A549 (cell line): ENCODE data around the gene PHF24. TPM values are rescaled to one million over a fixed set of nuclear protein-coding genes. Genes with fewer than 3 reads are reported as not detected.

Experiments
- ATAC-seq, 2 experiments: fragments of 200-7000 bp in 1 of 2; fragments of >200 bp in 1 of 2; cut with Nextera tagmentation in 1 of 2; cut with Tn5 transposase in 1 of 2; 3 replicates each; pipeline versions ENCODE4 v1.8.0 to v1.9.1; 2018 to 2020; ENCODE audit warnings: mild to moderate bottlenecking in 1 of 2, moderate library complexity in 1 of 2
- CTCF ChIA-PET: fragments of 300-600 bp; sonication (Branson Sonifier 250); formaldehyde crosslinking; extraction: SDS; loops from one replicate; lab custom pipeline; 2021; ENCODE audit warnings: antibody characterized with exemption, inconsistent platforms; lab: Yijun Ruan, JAX
- POLR2A ChIA-PET: fragments of 350-600 bp; formaldehyde crosslinking; extraction: SDS; loops from one replicate; lab custom pipeline; 2021; ENCODE audit warnings: antibody characterized with exemption, inconsistent platforms; lab: Yijun Ruan, JAX
- DNase-seq, 2 experiments: peaks; one replicate each; pipeline versions ENCODE4 v3.0.0 to v3.0.0-alpha.2; 2011 to 2016; ENCODE audit warnings: low read depth in 1 of 2, low spot score in 1 of 2
- FAIRE-seq: peaks from 2 replicates; lab custom pipeline; 2011; peaks lifted over from hg19 to GRCh38; lab: Jason Lieb, UNC
- H3K27ac ChIP-seq, 2 experiments: fragments of >200 bp; sonication (Bioruptor Twin); formaldehyde crosslinking; 3 replicates each; pipeline ENCODE4 v1.5.1; 2016 to 2017
- H3K4me1 ChIP-seq: fragments of >200 bp; sonication (Bioruptor Twin); formaldehyde crosslinking; 3 replicates; pipeline ENCODE4 v1.6.1; 2016
- H3K4me2 ChIP-seq: fragments of >200 bp; sonication (Bioruptor Twin); formaldehyde crosslinking; 3 replicates; pipeline ENCODE4 v1.6.1; 2016
- H3K4me3 ChIP-seq: fragments of >200 bp; sonication (Bioruptor Twin); formaldehyde crosslinking; 3 replicates; pipeline ENCODE4 v1.5.1; 2016
- H3K9me3 ChIP-seq: fragments of >200 bp; sonication (Bioruptor Twin); formaldehyde crosslinking; 3 replicates; pipeline ENCODE4 v1.6.1; 2016
- BHLHE40 ChIP-seq: IDR thresholded peaks from 2 replicates; pipeline ENCODE4 v1.6.1; 2012; ENCODE audit warnings: low read depth, low read length, inconsistent platforms
- CBX8 ChIP-seq: fragments of 200-600 bp; sonication (generic); IDR thresholded peaks from 2 replicates; pipeline ENCODE4 v1.6.1; 2016
- CEBPB ChIP-seq, 2 experiments: fragments of >200 bp in 1 of 2; sonication (Bioruptor Twin) in 1 of 2; formaldehyde crosslinking in 1 of 2; IDR thresholded peaks; 2 replicates each; pipeline ENCODE4 v1.6.1; 2012 to 2016
- CHD4 ChIP-seq: fragments of 200-600 bp; sonication (generic); IDR thresholded peaks from 2 replicates; pipeline ENCODE4 v1.6.1; 2016; ENCODE audit warnings: antibody characterized with exemption, mild to moderate bottlenecking, borderline replicate concordance
- FOSL2 ChIP-seq, 2 experiments: fragments of 450-650 bp in 1 of 2; fragments of >200 bp in 1 of 2; sonication (Bioruptor Twin) in 1 of 2; formaldehyde crosslinking; IDR thresholded peaks; 2 replicates each; pipeline versions ENCODE4 v1.5.0 to v1.6.1; 2016 to 2020; ENCODE audit warnings: mild to moderate bottlenecking in 1 of 2, moderate library complexity in 1 of 2
- FOXS1 ChIP-seq: fragments of 250-450 bp; sonication (Bioruptor Pico); IDR thresholded peaks from 2 replicates; pipeline ENCODE4 v1.5.0; 2020; ENCODE audit warnings: mild to moderate bottlenecking, moderate library complexity
- GATA3 ChIP-seq: IDR thresholded peaks from 2 replicates; pipeline ENCODE4 v1.6.1; 2012; ENCODE audit warnings: borderline replicate concordance
- HDAC2 ChIP-seq: fragments of 200-600 bp; sonication (generic); IDR thresholded peaks from 2 replicates; pipeline ENCODE4 v1.6.1; 2016
- HOXB13 ChIP-seq: fragments of 250-450 bp; sonication (Bioruptor Pico); IDR thresholded peaks from 2 replicates; pipeline ENCODE4 v1.5.0; 2020; ENCODE audit warnings: low read depth, mild to moderate bottlenecking, moderate library complexity
- JUN ChIP-seq, 2 experiments: fragments of >200 bp; sonication (Bioruptor Twin); formaldehyde crosslinking; IDR thresholded peaks; 2 replicates in 1 of 2; 3 replicates in 1 of 2; pipeline ENCODE4 v1.6.1; 2016 to 2017
- KDM1A ChIP-seq: fragments of 200-600 bp; sonication (generic); IDR thresholded peaks from 2 replicates; pipeline ENCODE4 v1.6.1; 2016; ENCODE audit warnings: low read depth, mild to moderate bottlenecking
- KDM5A ChIP-seq: fragments of 200-600 bp; sonication (generic); IDR thresholded peaks from 2 replicates; pipeline ENCODE4 v1.6.1; 2016; ENCODE audit warnings: antibody characterized with exemption, mild to moderate bottlenecking
- MAFK ChIP-seq: fragments of 450-650 bp; IDR thresholded peaks from 2 replicates; pipeline ENCODE4 v1.6.1; 2014; ENCODE audit not compliant: partially characterized antibody
- MYC ChIP-seq: IDR thresholded peaks from 2 replicates; pipeline ENCODE4 v1.6.1; 2012; ENCODE audit warnings: mild to moderate bottlenecking, inconsistent platforms, low read length, improper control_type of control experiment, borderline replicate concordance
- NPAS2 ChIP-seq: fragments of 250-450 bp; sonication (Bioruptor Pico); IDR thresholded peaks from 2 replicates; pipeline ENCODE4 v1.8.0; 2022; ENCODE audit warnings: mild to moderate bottlenecking, moderate library complexity, borderline replicate concordance
- NR3C1 ChIP-seq: fragments of >200 bp; sonication (Bioruptor Twin); formaldehyde crosslinking; IDR thresholded peaks from 3 replicates; pipeline ENCODE4 v1.6.1; 2017
- RAD21 ChIP-seq, 2 experiments: fragments of >200 bp in 1 of 2; sonication (Bioruptor Twin) in 1 of 2; formaldehyde crosslinking in 1 of 2; IDR thresholded peaks in 1 of 2; conservative IDR thresholded peaks in 1 of 2; 2 replicates in 1 of 2; 3 replicates in 1 of 2; pipeline ENCODE4 v1.6.1; 2012 to 2018; ENCODE audit warnings: inconsistent platforms in 1 of 2
- RCOR1 ChIP-seq: fragments of 150-350 bp; IDR thresholded peaks from 2 replicates; pipeline ENCODE4 v1.6.1; 2014; ENCODE audit warnings: antibody characterized with exemption, low read length, low read depth
- RFX5 ChIP-seq: fragments of 450-650 bp; IDR thresholded peaks from 2 replicates; pipeline ENCODE4 v1.7.1; 2014; ENCODE audit warnings: antibody characterized with exemption, mild to moderate bottlenecking, moderate library complexity
- RNF2 ChIP-seq: fragments of 200-600 bp; sonication (generic); IDR thresholded peaks from 2 replicates; pipeline ENCODE4 v1.6.1; 2016; ENCODE audit warnings: low read depth, mild to moderate bottlenecking, antibody characterized with exemption, moderate library complexity, borderline replicate concordance
- SMC3 ChIP-seq: fragments of >200 bp; sonication (Bioruptor Twin); formaldehyde crosslinking; IDR thresholded peaks from 3 replicates; pipeline ENCODE4 v1.6.1; 2018; ENCODE audit warnings: inconsistent platforms
- SREBF2 ChIP-seq: fragments of 450-650 bp; IDR thresholded peaks from 2 replicates; pipeline ENCODE4 v1.6.1; 2014; ENCODE audit warnings: mild to moderate bottlenecking, moderate library complexity
- ZC3H11A ChIP-seq: fragments of 450-650 bp; IDR thresholded peaks from 2 replicates; pipeline ENCODE4 v1.6.1; 2014; ENCODE audit warnings: antibody characterized with exemption, mild to moderate bottlenecking
- ZNF302 ChIP-seq: fragments of 250-450 bp; sonication (Bioruptor Pico); IDR thresholded peaks from 2 replicates; pipeline ENCODE4 v1.9.0; 2021; ENCODE audit warnings: inconsistent platforms, mild to moderate bottlenecking, moderate library complexity
- WGBS: methylation state at CpG from one replicate; pipeline ENCODE4 v1.1.6; 2017; ENCODE audit errors: missing lambda C conversion rate; 5-methylcytosine and 5-hydroxymethylcytosine counted together
- polyA plus RNA-seq, 4 experiments: library from polyadenylated mRNA; depleted of rRNA in 3 of 4; stranded (reverse); fragments of >200 nt; fragmentation: RNase III in 1 of 4; extraction: RNeasy Plus Mini Kit Qiagen cat#74134 plus additional on column Dnase treatment in 1 of 4; gene quantifications; 2 replicates in 3 of 4; 3 replicates in 1 of 4; pipeline ENCODE4 v1.2.3, GENCODE V29; 2011 to 2017
- TF ChIP-seq, protein P1 (sequence below): fragments of >200 bp; sonication (Bioruptor Twin); formaldehyde crosslinking; IDR thresholded peaks from 2 replicates; pipeline ENCODE4 v1.6.1; 2016
- TF ChIP-seq, protein P2 (sequence below): IDR thresholded peaks from 2 replicates; pipeline ENCODE4 v1.6.1; 2012; ENCODE audit warnings: low read depth, borderline replicate concordance
- TF ChIP-seq, protein P3 (sequence below): fragments of 200-600 bp; sonication (generic); IDR thresholded peaks from 2 replicates; pipeline ENCODE4 v1.6.1; 2016; ENCODE audit warnings: antibody characterized with exemption, mild to moderate bottlenecking, moderate library complexity
- TF ChIP-seq, protein P4 (sequence below): IDR thresholded peaks from 2 replicates; pipeline ENCODE4 v1.6.1; 2012
- TF ChIP-seq, protein P5 (sequence below): IDR thresholded peaks from 2 replicates; pipeline ENCODE4 v1.6.1; 2012
- TF ChIP-seq, protein P6 (sequence below): fragments of >200 bp; sonication (Bioruptor Twin); formaldehyde crosslinking; IDR thresholded peaks from 3 replicates; pipeline ENCODE4 v1.6.1; 2016
- TF ChIP-seq, protein P7 (sequence below): fragments of >200 bp; sonication (Bioruptor Twin); formaldehyde crosslinking; IDR thresholded peaks from 3 replicates; pipeline ENCODE4 v1.5.1; 2016
- TF ChIP-seq, protein P8 (sequence below): fragments of 450-650 bp; IDR thresholded peaks from 2 replicates; pipeline ENCODE4 v1.6.1; 2014; ENCODE audit warnings: antibody characterized with exemption

The PHF24 gene
- polyA plus RNA-seq, 2 of the 4 experiments (the other 2 are of a cell fraction) = not detected

DNA sequence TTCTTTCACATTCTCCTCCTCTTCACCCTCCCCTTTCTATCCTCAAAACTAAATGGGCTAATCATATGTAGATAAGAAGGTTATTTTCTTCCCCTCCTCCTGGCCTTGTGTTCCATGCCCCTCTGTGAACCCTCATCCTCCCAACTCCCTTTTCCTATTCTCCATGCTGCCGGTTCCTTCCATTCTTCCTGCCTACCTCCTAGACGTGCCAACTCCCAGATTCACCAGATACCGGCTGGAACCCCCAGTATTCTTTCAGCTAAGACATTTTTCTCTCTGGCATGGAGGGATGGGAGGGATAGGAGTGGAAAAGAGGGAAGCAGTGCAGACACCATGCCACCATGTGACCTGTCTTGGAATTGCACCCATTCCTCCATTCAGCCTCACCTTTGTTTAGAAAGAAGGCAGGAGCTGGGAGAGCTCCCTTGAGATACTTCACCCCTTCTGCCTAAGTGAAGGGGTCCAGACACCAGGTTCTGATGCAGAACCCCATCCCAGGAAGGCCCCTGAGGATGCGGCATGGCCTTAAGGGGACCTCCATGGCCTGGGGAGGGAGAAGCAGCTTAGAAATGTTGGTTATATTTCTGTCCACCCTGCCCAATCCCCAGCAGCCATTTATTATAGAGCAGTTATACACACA lies 36.3 kb downstream of the PHF24 start:
- H3K4me3 ChIP-seq = no peak overlapping the region
- CTCF ChIA-PET = interaction anchor here (0.7 to 10.4 kb wide), 28 partner anchors 8 to 293 kb away, joined by 3 to 132 read pairs (median 4); partner anchors contain the start of genes CCL21 and PHF24
- H3K9me3 ChIP-seq = no peaks in the 10 kb centered on the region
- 10% methylated on average over 4 of the region's 4 CpGs for WGBS
- DNase-seq (peak; percentile 58 to 78), ATAC-seq (peak; percentile 49 to 64; a peak in 5 of 6 replicates), FAIRE-seq (peak; percentile 36)
- H3K4me2 ChIP-seq = no peak overlapping the region
- peaks cover 39% of the 10 kb centered on the region for H3K4me1 ChIP-seq
- H3K27ac ChIP-seq = no peak overlapping the region; a peak in 1 of 6 replicates
- POLR2A ChIA-PET = interaction anchor here (0.6 to 1.6 kb wide), 4 partner anchors 53 to 95 kb away, joined by 4 to 8 read pairs (median 4); partner anchors contain the start of gene VCP
- TF ChIP-seq CBX8 (no peak), RCOR1 (no peak), ZC3H11A (no peak), GATA3 (no peak), NPAS2 (CRISPR knock-in tag) (no peak), MAFK (no peak), SMC3 (peak; percentile 49), KDM5A (no peak), RAD21 (conservative IDR thresholded peaks at IDR 0.05 in 1 of 2, IDR thresholded peaks at IDR 0.05 in 1 of 2) (peak; percentile 47 to 65; a peak in 4 of 5 replicates), HDAC2 (no peak), SREBF2 (no peak), KDM1A (no peak), NR3C1 (no peak), RFX5 (no peak), CEBPB (IDR thresholded peaks at IDR 0.05) (no peak), CHD4 (no peak), JUN (IDR thresholded peaks at IDR 0.05) (no peak), ZNF302 (CRISPR knock-in tag) (no peak), MYC (no peak), FOXS1 (CRISPR knock-in tag) (no peak), RNF2 (no peak), BHLHE40 (no peak), HOXB13 (CRISPR knock-in tag) (no peak), FOSL2 (IDR thresholded peaks at IDR 0.05) (no peak), FOSL2 (CRISPR knock-in tag; IDR thresholded peaks at IDR 0.05) (no peak)
- TF ChIP-seq, protein P1, sequence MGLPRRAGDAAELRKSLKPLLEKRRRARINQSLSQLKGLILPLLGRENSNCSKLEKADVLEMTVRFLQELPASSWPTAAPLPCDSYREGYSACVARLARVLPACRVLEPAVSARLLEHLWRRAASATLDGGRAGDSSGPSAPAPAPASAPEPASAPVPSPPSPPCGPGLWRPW = no peak
- TF ChIP-seq, protein P2, sequence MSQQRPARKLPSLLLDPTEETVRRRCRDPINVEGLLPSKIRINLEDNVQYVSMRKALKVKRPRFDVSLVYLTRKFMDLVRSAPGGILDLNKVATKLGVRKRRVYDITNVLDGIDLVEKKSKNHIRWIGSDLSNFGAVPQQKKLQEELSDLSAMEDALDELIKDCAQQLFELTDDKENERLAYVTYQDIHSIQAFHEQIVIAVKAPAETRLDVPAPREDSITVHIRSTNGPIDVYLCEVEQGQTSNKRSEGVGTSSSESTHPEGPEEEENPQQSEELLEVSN = no peak
- TF ChIP-seq, protein P3, sequence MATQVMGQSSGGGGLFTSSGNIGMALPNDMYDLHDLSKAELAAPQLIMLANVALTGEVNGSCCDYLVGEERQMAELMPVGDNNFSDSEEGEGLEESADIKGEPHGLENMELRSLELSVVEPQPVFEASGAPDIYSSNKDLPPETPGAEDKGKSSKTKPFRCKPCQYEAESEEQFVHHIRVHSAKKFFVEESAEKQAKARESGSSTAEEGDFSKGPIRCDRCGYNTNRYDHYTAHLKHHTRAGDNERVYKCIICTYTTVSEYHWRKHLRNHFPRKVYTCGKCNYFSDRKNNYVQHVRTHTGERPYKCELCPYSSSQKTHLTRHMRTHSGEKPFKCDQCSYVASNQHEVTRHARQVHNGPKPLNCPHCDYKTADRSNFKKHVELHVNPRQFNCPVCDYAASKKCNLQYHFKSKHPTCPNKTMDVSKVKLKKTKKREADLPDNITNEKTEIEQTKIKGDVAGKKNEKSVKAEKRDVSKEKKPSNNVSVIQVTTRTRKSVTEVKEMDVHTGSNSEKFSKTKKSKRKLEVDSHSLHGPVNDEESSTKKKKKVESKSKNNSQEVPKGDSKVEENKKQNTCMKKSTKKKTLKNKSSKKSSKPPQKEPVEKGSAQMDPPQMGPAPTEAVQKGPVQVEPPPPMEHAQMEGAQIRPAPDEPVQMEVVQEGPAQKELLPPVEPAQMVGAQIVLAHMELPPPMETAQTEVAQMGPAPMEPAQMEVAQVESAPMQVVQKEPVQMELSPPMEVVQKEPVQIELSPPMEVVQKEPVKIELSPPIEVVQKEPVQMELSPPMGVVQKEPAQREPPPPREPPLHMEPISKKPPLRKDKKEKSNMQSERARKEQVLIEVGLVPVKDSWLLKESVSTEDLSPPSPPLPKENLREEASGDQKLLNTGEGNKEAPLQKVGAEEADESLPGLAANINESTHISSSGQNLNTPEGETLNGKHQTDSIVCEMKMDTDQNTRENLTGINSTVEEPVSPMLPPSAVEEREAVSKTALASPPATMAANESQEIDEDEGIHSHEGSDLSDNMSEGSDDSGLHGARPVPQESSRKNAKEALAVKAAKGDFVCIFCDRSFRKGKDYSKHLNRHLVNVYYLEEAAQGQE = no peak
- TF ChIP-seq, protein P4, sequence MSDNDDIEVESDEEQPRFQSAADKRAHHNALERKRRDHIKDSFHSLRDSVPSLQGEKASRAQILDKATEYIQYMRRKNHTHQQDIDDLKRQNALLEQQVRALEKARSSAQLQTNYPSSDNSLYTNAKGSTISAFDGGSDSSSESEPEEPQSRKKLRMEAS = no peak
- TF ChIP-seq, protein P5, sequence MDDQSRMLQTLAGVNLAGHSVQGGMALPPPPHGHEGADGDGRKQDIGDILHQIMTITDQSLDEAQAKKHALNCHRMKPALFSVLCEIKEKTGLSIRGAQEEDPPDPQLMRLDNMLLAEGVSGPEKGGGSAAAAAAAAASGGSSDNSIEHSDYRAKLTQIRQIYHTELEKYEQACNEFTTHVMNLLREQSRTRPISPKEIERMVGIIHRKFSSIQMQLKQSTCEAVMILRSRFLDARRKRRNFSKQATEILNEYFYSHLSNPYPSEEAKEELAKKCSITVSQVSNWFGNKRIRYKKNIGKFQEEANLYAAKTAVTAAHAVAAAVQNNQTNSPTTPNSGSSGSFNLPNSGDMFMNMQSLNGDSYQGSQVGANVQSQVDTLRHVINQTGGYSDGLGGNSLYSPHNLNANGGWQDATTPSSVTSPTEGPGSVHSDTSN = no peak
- TF ChIP-seq, protein P6, sequence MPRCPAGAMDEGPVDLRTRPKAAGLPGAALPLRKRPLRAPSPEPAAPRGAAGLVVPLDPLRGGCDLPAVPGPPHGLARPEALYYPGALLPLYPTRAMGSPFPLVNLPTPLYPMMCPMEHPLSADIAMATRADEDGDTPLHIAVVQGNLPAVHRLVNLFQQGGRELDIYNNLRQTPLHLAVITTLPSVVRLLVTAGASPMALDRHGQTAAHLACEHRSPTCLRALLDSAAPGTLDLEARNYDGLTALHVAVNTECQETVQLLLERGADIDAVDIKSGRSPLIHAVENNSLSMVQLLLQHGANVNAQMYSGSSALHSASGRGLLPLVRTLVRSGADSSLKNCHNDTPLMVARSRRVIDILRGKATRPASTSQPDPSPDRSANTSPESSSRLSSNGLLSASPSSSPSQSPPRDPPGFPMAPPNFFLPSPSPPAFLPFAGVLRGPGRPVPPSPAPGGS = no peak
- TF ChIP-seq, protein P7, sequence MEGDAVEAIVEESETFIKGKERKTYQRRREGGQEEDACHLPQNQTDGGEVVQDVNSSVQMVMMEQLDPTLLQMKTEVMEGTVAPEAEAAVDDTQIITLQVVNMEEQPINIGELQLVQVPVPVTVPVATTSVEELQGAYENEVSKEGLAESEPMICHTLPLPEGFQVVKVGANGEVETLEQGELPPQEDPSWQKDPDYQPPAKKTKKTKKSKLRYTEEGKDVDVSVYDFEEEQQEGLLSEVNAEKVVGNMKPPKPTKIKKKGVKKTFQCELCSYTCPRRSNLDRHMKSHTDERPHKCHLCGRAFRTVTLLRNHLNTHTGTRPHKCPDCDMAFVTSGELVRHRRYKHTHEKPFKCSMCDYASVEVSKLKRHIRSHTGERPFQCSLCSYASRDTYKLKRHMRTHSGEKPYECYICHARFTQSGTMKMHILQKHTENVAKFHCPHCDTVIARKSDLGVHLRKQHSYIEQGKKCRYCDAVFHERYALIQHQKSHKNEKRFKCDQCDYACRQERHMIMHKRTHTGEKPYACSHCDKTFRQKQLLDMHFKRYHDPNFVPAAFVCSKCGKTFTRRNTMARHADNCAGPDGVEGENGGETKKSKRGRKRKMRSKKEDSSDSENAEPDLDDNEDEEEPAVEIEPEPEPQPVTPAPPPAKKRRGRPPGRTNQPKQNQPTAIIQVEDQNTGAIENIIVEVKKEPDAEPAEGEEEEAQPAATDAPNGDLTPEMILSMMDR = peak; percentile 52
- TF ChIP-seq, protein P8, sequence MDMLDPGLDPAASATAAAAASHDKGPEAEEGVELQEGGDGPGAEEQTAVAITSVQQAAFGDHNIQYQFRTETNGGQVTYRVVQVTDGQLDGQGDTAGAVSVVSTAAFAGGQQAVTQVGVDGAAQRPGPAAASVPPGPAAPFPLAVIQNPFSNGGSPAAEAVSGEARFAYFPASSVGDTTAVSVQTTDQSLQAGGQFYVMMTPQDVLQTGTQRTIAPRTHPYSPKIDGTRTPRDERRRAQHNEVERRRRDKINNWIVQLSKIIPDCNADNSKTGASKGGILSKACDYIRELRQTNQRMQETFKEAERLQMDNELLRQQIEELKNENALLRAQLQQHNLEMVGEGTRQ = peak; percentile 60
